Bronchial epithelial cell (primary cell): ENCODE measurements around the gene SERINC1. TPM values are rescaled to one million over a fixed set of nuclear protein-coding genes. Genes with fewer than 3 reads are reported as not detected.
A peak's percentile ranks its signal among the peaks of the same experiment; 100 is the strongest.

Experiments used
- DNase-seq: peaks from one replicate; pipeline ENCODE4 v3.0.0-alpha.2; 2010; ENCODE audit warnings: low read depth
- FAIRE-seq: peaks from 2 replicates; lab custom pipeline; 2011; peaks lifted over from hg19 to GRCh38; lab: Jason Lieb, UNC
- H3K27me3 ChIP-seq: 2 replicates; pipeline ENCODE4 v1.5.1; 2011; ENCODE audit warnings: low read length; ENCODE audit not compliant: control insufficient read depth, insufficient read depth
- H3K36me3 ChIP-seq: 2 replicates; pipeline ENCODE4 v1.5.1; 2011; ENCODE audit warnings: low read length; ENCODE audit not compliant: control insufficient read depth, insufficient read depth
- H3K4me3 ChIP-seq: 2 replicates; pipeline ENCODE4 v1.5.1; 2011; ENCODE audit warnings: mild to moderate bottlenecking, low read depth, low read length, control low read depth
- CTCF ChIP-seq: IDR thresholded peaks from 2 replicates; pipeline ENCODE4 v1.5.1; 2011; ENCODE audit warnings: mild to moderate bottlenecking, moderate library complexity, low read length, control low read depth, inconsistent platforms; ENCODE audit not compliant: insufficient read depth, severe bottlenecking
- total RNA-seq: library from RNA; depleted of rRNA; stranded (reverse); fragments of >200 nt; gene quantifications from 2 replicates; pipeline ENCODE4 v1.2.1, GENCODE V29; 2014

The SERINC1 gene
- total RNA-seq, 1 donor from 2014 or later, result 205 TPM

- DNase-seq (peak; percentile 63), FAIRE-seq (no peak)
- no peaks in the 10 kb centered on the region for H3K36me3 ChIP-seq
- H3K27me3 ChIP-seq, result no peaks in the 10 kb centered on the region
- no peak overlapping the region for H3K4me3 ChIP-seq
- peak; percentile 75 for TF ChIP-seq CTCF
Measured at GRCh38 chr6:122491919-122492555, 20.4 kb upstream of the SERINC1 start.

- FAIRE-seq (no peak), DNase-seq (no peak)
- no peaks in the 10 kb centered on the region for H3K27me3 ChIP-seq
- H3K36me3 ChIP-seq, result no peaks in the 10 kb centered on the region
- TF ChIP-seq CTCF, result no peak
- H3K4me3 ChIP-seq, result no peak overlapping the region
Measured at GRCh38 chr6:122490607-122491006, 19.0 kb upstream of the SERINC1 start.

GRCh38 chr6:122484760-122485159 is 13.2 kb upstream of the SERINC1 start:
- DNase-seq (no peak), FAIRE-seq (peak; percentile 7)
- Histone ChIP-seq H3K36me3 (no peaks in the 10 kb centered on the region), H3K4me3 (no peak overlapping the region), H3K27me3 (no peaks in the 10 kb centered on the region)
- no peak for TF ChIP-seq CTCF

GRCh38 chr6:122482750-122483080 is 11.1 kb upstream of the SERINC1 start:
- Histone ChIP-seq H3K27me3 (no peaks in the 10 kb centered on the region), H3K4me3 (no peak overlapping the region), H3K36me3 (no peaks in the 10 kb centered on the region)
- TF ChIP-seq CTCF, result no peak
- FAIRE-seq (no peak), DNase-seq (no peak)

- TF ChIP-seq CTCF, result no peak
- H3K27me3 ChIP-seq, result no peaks in the 10 kb centered on the region
- H3K4me3 ChIP-seq, result no peak overlapping the region
- DNase-seq (peak; percentile 45), FAIRE-seq (no peak)
- H3K36me3 ChIP-seq, result no peaks in the 10 kb centered on the region
Measured at GRCh38 chr6:122476131-122476530, 4.5 kb upstream of the SERINC1 start.

GRCh38 chr6:122472022-122472340 is 374 bp upstream of the SERINC1 start:
- no peak for TF ChIP-seq CTCF
- DNase-seq, result no peak
- no peak for FAIRE-seq

More at GRCh38 chr6:122472022-122472340, 374 bp upstream of the SERINC1 start:
- Histone ChIP-seq H3K27me3 (no peaks in the 10 kb centered on the region), H3K4me3 (peak overlapping the region; percentile 62), H3K36me3 (no peaks in the 10 kb centered on the region)
